Upper lobe of left lung (tissue), 6 donors: ENCODE data around the gene BCL7B. TPM values are rescaled to one million over a fixed set of nuclear protein-coding genes. Genes with fewer than 3 reads are reported as not detected.
"Not testable (repeated sequence)": the region's sequence is repeated elsewhere in the genome, so short reads cannot be mapped to it uniquely, and the experiment has no call there.

Experiments used
- ATAC-seq, 2 donors: fragments of 200-7000 bp; cut with Tn5 transposase; one replicate each; pipeline ENCODE4 v1.9.1; 2022; ENCODE audit warnings: mild to moderate bottlenecking in 2 of 2, moderate library complexity in 2 of 2; ENCODE audit not compliant: low FRiP score in 2 of 2
- DNase-seq, 2 donors: peaks; one replicate each; pipeline ENCODE4 v3.0.0-alpha.2; 2019 to 2020
- H3K27ac ChIP-seq, 4 donors: fragments of 200-600 bp; sonication (generic); one replicate each; pipeline ENCODE4 v1.5.1; 2016 to 2019
- H3K27me3 ChIP-seq, 4 donors: fragments of 200-600 bp; sonication (generic); one replicate each; pipeline ENCODE4 v1.5.1; 2017 to 2019
- H3K36me3 ChIP-seq, 4 donors: fragments of 200-600 bp; sonication (generic); one replicate each; pipeline ENCODE4 v1.5.1; 2016 to 2019
- H3K4me1 ChIP-seq, 4 donors: fragments of 200-600 bp; sonication (generic); one replicate each; pipeline ENCODE4 v1.5.1; 2018 to 2019
- H3K4me3 ChIP-seq, 4 donors: fragments of 200-600 bp; sonication (generic); one replicate each; pipeline ENCODE4 v1.5.1; 2017 to 2019; ENCODE audit warnings: mild to moderate bottlenecking in 2 of 4, moderate library complexity in 1 of 4
- H3K9me3 ChIP-seq, 4 donors: fragments of 200-600 bp; sonication (generic); one replicate each; pipeline ENCODE4 v1.5.1; 2018 to 2019
- CTCF ChIP-seq, 6 experiments: fragments of 450-650 bp in 4 of 6; fragments of 200-600 bp in 2 of 6; sonication (generic) in 2 of 6; IDR thresholded peaks; one replicate each; pipeline ENCODE4 v1.5.1; 2016 to 2019; ENCODE audit warnings: antibody characterized with exemption in 6 of 6
- EP300 ChIP-seq, 4 donors: sonication (generic); formaldehyde crosslinking; IDR thresholded peaks; one replicate each; pipeline ENCODE4 v1.5.1; 2017; ENCODE audit warnings: antibody characterized with exemption in 4 of 4, control low read depth in 2 of 4
- POLR2A ChIP-seq, 4 donors: fragments of 450-650 bp; IDR thresholded peaks; one replicate each; pipeline ENCODE4 v1.5.1; 2016 to 2017; ENCODE audit warnings: antibody characterized with exemption in 4 of 4, mild to moderate bottlenecking in 2 of 4
- POLR2AphosphoS5 ChIP-seq, 2 donors: sonication (generic); formaldehyde crosslinking; IDR thresholded peaks; one replicate each; pipeline ENCODE4 v1.5.1; 2017; ENCODE audit warnings: antibody characterized with exemption in 2 of 2
- WGBS, 2 donors: methylation state at CpG; one replicate each; pipeline ENCODE4 v1.1.5; 2017 to 2018; 5-methylcytosine and 5-hydroxymethylcytosine counted together
- total RNA-seq, 6 donors: library from RNA; depleted of rRNA in 4 of 6; stranded (reverse); fragments of >200 nt in 4 of 6; gene quantifications; one replicate each; pipeline versions ENCODE4 v1.1.0 to v1.2.1, GENCODE V29; 2016 to 2021
- donor health status: DM: no; HTN: no; CAD: no; lungs with moderate emphysema.
- donor health status: DM: no; HTN: yes; CAD: no; lungs with severe emphysema.

BCL7B gene
- total RNA-seq, 6 donors from 2014 or later: 50.3 to 95.9 (median 62.5) TPM

GRCh38 chr7:73544678-73545077 lies 12.8 kb downstream of the BCL7B start:
- DNase-seq (no peak), ATAC-seq (no peak)
- WGBS, 2 donors: 97 to 98% methylated on average over 2 of the region's 2 CpGs

GRCh38 chr7:73541722-73542121 lies 15.8 kb downstream of the BCL7B start:
- ATAC-seq (no peak), DNase-seq (no peak)
- no peaks in the 10 kb centered on the region for H3K9me3 ChIP-seq
- no peak for TF ChIP-seq EP300 (IDR thresholded peaks at IDR 0.05)
- no peak for TF ChIP-seq POLR2A (IDR thresholded peaks at IDR 0.05)
- TF ChIP-seq CTCF (IDR thresholded peaks at IDR 0.05): no peak
- TF ChIP-seq POLR2AphosphoS5 (IDR thresholded peaks at IDR 0.05): no peak
- peaks cover 54 to 85% (median 68%) of the 10 kb centered on the region in 4 donors for H3K36me3 ChIP-seq
- H3K27ac ChIP-seq: no peak overlapping the region
- no peaks in the 10 kb centered on the region for H3K4me1 ChIP-seq
- no peaks in the 10 kb centered on the region for H3K27me3 ChIP-seq
- WGBS, 2 donors: 98 to 99% methylated on average over 10 of the region's 10 CpGs
- H3K4me3 ChIP-seq: no peak overlapping the region

More at GRCh38 chr7:73544678-73545077, 12.8 kb downstream of the BCL7B start:
- Histone ChIP-seq H3K4me3 (no peak overlapping the region), H3K27me3 (no peaks in the 10 kb centered on the region), H3K4me1 (peaks cover 0 to 14% (median 0%) of the 10 kb centered on the region in 4 donors), H3K27ac (no peak overlapping the region), H3K36me3 (peaks cover 25 to 74% (median 47%) of the 10 kb centered on the region in 4 donors), H3K9me3 (no peaks in the 10 kb centered on the region)
- TF ChIP-seq EP300 (IDR thresholded peaks at IDR 0.05): no peak

- no peaks in the 10 kb centered on the region for H3K27me3 ChIP-seq
- WGBS, 2 donors: 91 to 95% methylated on average over 4 to 13 of the region's 13 CpGs
- H3K4me3 ChIP-seq: no peak overlapping the region
- H3K4me1 ChIP-seq: no peaks in the 10 kb centered on the region
- TF ChIP-seq EP300 (IDR thresholded peaks at IDR 0.05) (no peak), POLR2AphosphoS5 (IDR thresholded peaks at IDR 0.05) (no peak), POLR2A (IDR thresholded peaks at IDR 0.05) (no peak), CTCF (IDR thresholded peaks at IDR 0.05) (no peak)
- H3K27ac ChIP-seq: no peak overlapping the region
- peaks cover 55 to 95% (median 82%) of the 10 kb centered on the region in 4 donors for H3K36me3 ChIP-seq
- no peaks in the 10 kb centered on the region for H3K9me3 ChIP-seq
- ATAC-seq: no peak
- DNase-seq: no peak
Observed at GRCh38 chr7:73539709-73540108, 17.8 kb downstream of the BCL7B start.

DNA sequence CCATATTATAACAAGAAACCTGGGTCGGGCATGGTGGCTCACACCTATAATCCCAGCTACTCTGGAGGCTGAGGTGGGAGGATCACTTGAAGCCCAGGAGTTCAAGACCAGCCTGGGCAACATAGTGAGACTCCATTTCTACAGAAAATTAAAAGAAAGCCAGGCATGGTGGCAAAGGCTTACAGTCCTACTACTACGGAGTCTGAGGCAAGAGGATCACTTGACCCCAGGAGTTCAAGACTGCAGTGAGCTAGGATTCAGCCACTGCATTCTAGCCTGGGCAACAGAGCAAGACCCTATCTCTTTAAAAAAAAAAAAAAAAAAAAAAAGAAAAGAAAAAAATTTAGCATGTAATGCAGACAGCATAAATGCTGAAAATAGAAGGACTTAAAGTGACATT lies 19.0 kb downstream of the BCL7B start:
- H3K4me1 ChIP-seq, H3K4me3 ChIP-seq, H3K27me3 ChIP-seq, ATAC-seq, H3K27ac ChIP-seq, H3K9me3 ChIP-seq, DNase-seq: not testable (repeated sequence)
- peaks cover 55 to 96% (median 83%) of the 10 kb centered on the region in 4 donors for H3K36me3 ChIP-seq
- WGBS, 2 donors: 89 to 98% methylated on average over 2 of the region's 2 CpGs

- no peak for ATAC-seq
- 93 to 100% methylated on average over 6 to 16 of the region's 16 CpGs for WGBS, 2 donors
- Histone ChIP-seq H3K9me3 (no peaks in the 10 kb centered on the region), H3K36me3 (peaks cover 43 to 85% (median 72%) of the 10 kb centered on the region in 4 donors), H3K27ac (no peak overlapping the region), H3K27me3 (no peaks in the 10 kb centered on the region), H3K4me1 (no peaks in the 10 kb centered on the region), H3K4me3 (no peak overlapping the region)
- DNase-seq: peak in 1 of 2 donors; percentile 65
- no peak for TF ChIP-seq POLR2A (IDR thresholded peaks at IDR 0.05)
- TF ChIP-seq CTCF (IDR thresholded peaks at IDR 0.05): no peak
- TF ChIP-seq EP300 (IDR thresholded peaks at IDR 0.05): no peak
- no peak for TF ChIP-seq POLR2AphosphoS5 (IDR thresholded peaks at IDR 0.05)
Observed at GRCh38 chr7:73537051-73537450, 20.4 kb downstream of the BCL7B start.

- ATAC-seq (no peak), DNase-seq (no peak)
- Histone ChIP-seq H3K27me3 (no peaks in the 10 kb centered on the region), H3K9me3 (no peaks in the 10 kb centered on the region), H3K27ac (no peak overlapping the region), H3K4me1 (no peaks in the 10 kb centered on the region), H3K36me3 (peaks cover 37 to 80% (median 66%) of the 10 kb centered on the region in 4 donors), H3K4me3 (no peak overlapping the region)
- TF ChIP-seq POLR2AphosphoS5 (IDR thresholded peaks at IDR 0.05): no peak
- TF ChIP-seq POLR2A (IDR thresholded peaks at IDR 0.05): no peak
- TF ChIP-seq EP300 (IDR thresholded peaks at IDR 0.05): no peak
- TF ChIP-seq CTCF (IDR thresholded peaks at IDR 0.05): no peak
- WGBS, 2 donors: 89 to 91% methylated on average over 5 of the region's 5 CpGs
Observed at GRCh38 chr7:73536479-73536878, 21.0 kb downstream of the BCL7B start.

GRCh38 chr7:73535918-73536317 lies 21.6 kb downstream of the BCL7B start:
- H3K4me3 ChIP-seq, H3K27me3 ChIP-seq, H3K27ac ChIP-seq, H3K4me1 ChIP-seq, ATAC-seq, DNase-seq, H3K9me3 ChIP-seq: not testable (repeated sequence)
- H3K36me3 ChIP-seq: peaks cover 37 to 74% (median 61%) of the 10 kb centered on the region in 4 donors
- WGBS, 2 donors: 91 to 96% methylated on average over 7 of the region's 7 CpGs
